Astrocyte of the spinal cord (primary cell): Measurements from ENCODE around the gene FRMD7.

ENCODE experiments used
- DNase-seq: peaks from one replicate; pipeline ENCODE4 v3.0.0; 2011; ENCODE audit warnings: low read depth, low spot score
- H3K4me3 ChIP-seq: 2 replicates; pipeline ENCODE4 v1.5.1; 2011; ENCODE audit warnings: low read depth, mild to moderate bottlenecking, low read length, moderate library complexity
- CTCF ChIP-seq: IDR thresholded peaks from 2 replicates; pipeline ENCODE4 v1.5.1; 2012; ENCODE audit warnings: low read depth, mild to moderate bottlenecking, low read length, inconsistent platforms
- in situ Hi-C: cut with HindIII; loops from 2 replicates; pipeline ENCODE4 v1.10.0; 2017; ENCODE audit warnings: low sequenced_read_pairs

Gene FRMD7

GRCh38 chrX:132094164-132094563 is 33.7 kb downstream of the FRMD7 start:
- peak; percentile 54 for DNase-seq
- H3K4me3 ChIP-seq, result no peak overlapping the region
- in situ Hi-C loops, result no loop called here
- TF ChIP-seq CTCF, result no peak

GRCh38 chrX:132093239-132093860 is 34.5 kb downstream of the FRMD7 start:
- TF ChIP-seq CTCF, result no peak
- DNase-seq, result no peak
- H3K4me3 ChIP-seq, result no peak overlapping the region
- in situ Hi-C loops, result no loop called here

GRCh38 chrX:132092439-132093065 is 35.3 kb downstream of the FRMD7 start:
- TF ChIP-seq CTCF, result peak; percentile 81
- DNase-seq, result peak; percentile 65
- in situ Hi-C loops, result no loop called here
- no peak overlapping the region for H3K4me3 ChIP-seq

GRCh38 chrX:132090403-132091159 is 37.2 kb downstream of the FRMD7 start:
- no peak for DNase-seq
- no peak for TF ChIP-seq CTCF
- in situ Hi-C loops, result no loop called here
- no peak overlapping the region for H3K4me3 ChIP-seq

- H3K4me3 ChIP-seq, result no peak overlapping the region
- in situ Hi-C loops, result no loop called here
- TF ChIP-seq CTCF, result no peak
- no peak for DNase-seq
Measured at GRCh38 chrX:132088864-132089263, 39.0 kb downstream of the FRMD7 start.

- H3K4me3 ChIP-seq, result no peak overlapping the region
- TF ChIP-seq CTCF, result no peak
- DNase-seq, result no peak
- in situ Hi-C loops, result no loop called here
Measured at GRCh38 chrX:132086672-132087071, 41.1 kb downstream of the FRMD7 start.
